Mucosa of rectum (tissue), 2 donors: ENCODE data around the gene RNF138.
"Not testable (repeated sequence)": the region's sequence is repeated elsewhere in the genome, so short reads cannot be mapped to it uniquely, and the experiment has no call there.

Source experiments
- H3K27ac ChIP-seq, 2 donors: one replicate each; pipeline ENCODE4 v1.7.0; 2013; ENCODE audit warnings: inconsistent platforms in 2 of 2, low read depth in 2 of 2, low read length in 2 of 2
- H3K27me3 ChIP-seq, 2 donors: one replicate each; pipeline ENCODE4 v1.7.0; 2013; ENCODE audit warnings: low read length in 2 of 2; ENCODE audit not compliant: control insufficient read depth in 2 of 2, insufficient read depth in 2 of 2
- H3K36me3 ChIP-seq, 2 donors: one replicate each; pipeline ENCODE4 v1.7.0; 2013; ENCODE audit warnings: low read length in 2 of 2; ENCODE audit not compliant: control insufficient read depth in 2 of 2, insufficient read depth in 2 of 2
- H3K4me1 ChIP-seq, 2 donors: one replicate each; pipeline ENCODE4 v1.7.0; 2013; ENCODE audit warnings: low read length in 2 of 2, mild to moderate bottlenecking in 1 of 2; ENCODE audit not compliant: control insufficient read depth in 2 of 2, insufficient read depth in 2 of 2
- H3K4me3 ChIP-seq, 2 donors: one replicate each; pipeline ENCODE4 v1.7.0; 2013; ENCODE audit warnings: low read length in 2 of 2
- H3K9ac ChIP-seq, 2 donors: one replicate each; pipeline ENCODE4 v1.7.0; 2013; ENCODE audit warnings: low read length in 2 of 2, low read depth in 1 of 2, mild to moderate bottlenecking in 1 of 2
- H3K9me3 ChIP-seq, 2 donors: one replicate each; pipeline ENCODE4 v1.7.0; 2013; ENCODE audit warnings: low read length in 2 of 2; ENCODE audit not compliant: control insufficient read depth in 2 of 2
- donor health status: healthy.
- donor health status: Normal muscosa, but diverticular disease.

Gene RNF138

GRCh38 chr18:32167980-32168730 lies 76.5 kb downstream of the RNF138 start:
- H3K27me3 ChIP-seq, result no peaks in the 10 kb centered on the region
- H3K27ac ChIP-seq, result no peak overlapping the region
- no peaks in the 10 kb centered on the region for H3K9me3 ChIP-seq
- H3K36me3 ChIP-seq, result no peaks in the 10 kb centered on the region
- no peak overlapping the region for H3K9ac ChIP-seq
- no peak overlapping the region for H3K4me3 ChIP-seq
- H3K4me1 ChIP-seq, result no peaks in the 10 kb centered on the region

- Histone ChIP-seq H3K9me3 (no peaks in the 10 kb centered on the region), H3K36me3 (no peaks in the 10 kb centered on the region), H3K27ac (no peak overlapping the region), H3K27me3 (no peaks in the 10 kb centered on the region), H3K4me3 (no peak overlapping the region), H3K4me1 (no peaks in the 10 kb centered on the region), H3K9ac (no peak overlapping the region)
Measured at GRCh38 chr18:32173654-32174053, 82.0 kb downstream of the RNF138 start.

GRCh38 chr18:32174719-32175118 lies 83.0 kb downstream of the RNF138 start:
- no peak overlapping the region for H3K9ac ChIP-seq
- H3K9me3 ChIP-seq, result no peaks in the 10 kb centered on the region
- no peak overlapping the region for H3K4me3 ChIP-seq
- no peaks in the 10 kb centered on the region for H3K4me1 ChIP-seq
- H3K27ac ChIP-seq, result no peak overlapping the region
- no peaks in the 10 kb centered on the region for H3K27me3 ChIP-seq
- H3K36me3 ChIP-seq, result no peaks in the 10 kb centered on the region

- Histone ChIP-seq H3K27me3 (no peaks in the 10 kb centered on the region), H3K9ac (no peak overlapping the region), H3K27ac (no peak overlapping the region), H3K9me3 (no peaks in the 10 kb centered on the region), H3K36me3 (no peaks in the 10 kb centered on the region), H3K4me3 (no peak overlapping the region), H3K4me1 (no peaks in the 10 kb centered on the region)
Measured at GRCh38 chr18:32175265-32175664, 83.6 kb downstream of the RNF138 start.

GRCh38 chr18:32176745-32177144 lies 85.1 kb downstream of the RNF138 start:
- H3K27ac ChIP-seq, H3K9me3 ChIP-seq, H3K27me3 ChIP-seq, H3K36me3 ChIP-seq, H3K4me1 ChIP-seq, H3K4me3 ChIP-seq, H3K9ac ChIP-seq: not testable (repeated sequence)

GRCh38 chr18:32177530-32177929 lies 85.9 kb downstream of the RNF138 start:
- Histone ChIP-seq H3K9ac (no peak overlapping the region), H3K9me3 (no peaks in the 10 kb centered on the region), H3K27me3 (no peaks in the 10 kb centered on the region), H3K4me3 (no peak overlapping the region), H3K27ac (no peak overlapping the region), H3K4me1 (no peaks in the 10 kb centered on the region), H3K36me3 (no peaks in the 10 kb centered on the region)
